Activated naive CD8-positive, alpha-beta T cell (primary cell): ENCODE measurements around the gene JMJD1C.

Experiments used
- H3K27ac Mint-ChIP-seq: one replicate; pipeline ENCODE4 v1.8.0; 2021; ENCODE audit warnings: mixed read lengths
- H3K27me3 Mint-ChIP-seq: one replicate; pipeline ENCODE4 v1.8.0; 2021; ENCODE audit warnings: mixed read lengths
- H3K36me3 Mint-ChIP-seq: one replicate; pipeline ENCODE4 v1.8.0; 2021; ENCODE audit warnings: mixed read lengths
- H3K4me1 Mint-ChIP-seq: one replicate; pipeline ENCODE4 v1.8.0; 2021; ENCODE audit warnings: low read depth, mixed read lengths
- H3K4me3 Mint-ChIP-seq: one replicate; pipeline ENCODE4 v1.8.0; 2021; ENCODE audit warnings: mild to moderate bottlenecking, mixed read lengths
- H3K9me3 Mint-ChIP-seq: one replicate; pipeline ENCODE4 v1.8.0; 2021; ENCODE audit warnings: low read depth, mixed read lengths

JMJD1C gene

GRCh38 chr10:63221950-63222349 lies 243.8 kb downstream of the JMJD1C start:
- Mint-ChIP-seq H3K27ac (peak overlapping the region; percentile 86), H3K27me3 (no peaks in the 10 kb centered on the region), H3K4me1 (peaks cover 72% of the 10 kb centered on the region)

DNA sequence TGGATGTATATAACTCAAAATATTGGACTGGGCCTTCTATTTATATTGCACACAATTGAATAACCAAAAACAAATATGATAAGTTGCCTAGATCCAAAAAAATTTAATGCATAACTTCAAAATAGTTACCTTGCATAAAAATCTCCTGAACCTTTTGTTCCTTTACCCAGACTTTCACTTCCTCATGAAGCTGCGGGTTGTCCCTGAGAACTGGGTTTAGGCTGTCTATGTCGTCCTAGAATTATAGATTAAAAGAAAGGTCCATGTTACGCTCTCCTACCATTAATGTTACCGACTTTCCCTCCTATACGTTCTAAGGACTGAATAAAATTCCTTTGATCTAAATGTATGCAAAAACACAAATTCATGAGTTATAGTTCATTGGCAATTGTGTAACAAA lies 246.0 kb downstream of the JMJD1C start:
- no peak overlapping the region for H3K4me3 Mint-ChIP-seq
- H3K9me3 Mint-ChIP-seq, result no peaks in the 10 kb centered on the region
- H3K36me3 Mint-ChIP-seq, result peaks cover 6% of the 10 kb centered on the region
- peak overlapping the region; percentile 59 for H3K27ac Mint-ChIP-seq
- H3K4me1 Mint-ChIP-seq, result peaks cover 58% of the 10 kb centered on the region
- no peaks in the 10 kb centered on the region for H3K27me3 Mint-ChIP-seq

More at GRCh38 chr10:63221950-63222349, 243.8 kb downstream of the JMJD1C start:
- Mint-ChIP-seq H3K36me3 (peaks cover 8% of the 10 kb centered on the region), H3K9me3 (no peaks in the 10 kb centered on the region), H3K4me3 (peak overlapping the region; percentile 33)

DNA sequence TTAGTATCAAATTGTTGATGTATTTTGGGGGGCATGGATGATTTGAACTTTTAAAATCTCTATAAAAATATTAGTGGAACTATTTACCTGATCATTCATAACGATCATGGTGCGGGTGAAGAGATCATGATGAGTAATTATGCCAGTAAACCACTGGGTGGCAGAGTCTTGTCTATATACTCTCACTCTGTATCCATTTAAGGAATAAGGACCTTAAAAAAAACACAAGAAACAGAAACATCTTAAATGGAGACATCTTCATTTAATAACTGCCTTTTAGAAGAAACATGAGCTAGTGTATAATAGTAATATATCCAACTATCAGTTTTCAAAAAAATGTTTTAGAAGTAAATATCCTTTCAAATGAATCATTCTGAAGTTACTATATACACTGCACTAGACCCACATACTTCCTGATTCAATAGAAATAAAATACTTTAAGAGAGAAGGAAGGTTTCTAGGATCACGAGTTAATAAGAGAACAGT lies 248.6 kb downstream of the JMJD1C start:
- H3K36me3 Mint-ChIP-seq, result peaks cover 13% of the 10 kb centered on the region
- H3K9me3 Mint-ChIP-seq, result no peaks in the 10 kb centered on the region
- H3K27ac Mint-ChIP-seq, result peak overlapping the region; percentile 54
- no peak overlapping the region for H3K4me3 Mint-ChIP-seq
- peaks cover 56% of the 10 kb centered on the region for H3K4me1 Mint-ChIP-seq
- no peaks in the 10 kb centered on the region for H3K27me3 Mint-ChIP-seq

- Mint-ChIP-seq H3K4me3 (no peak overlapping the region), H3K36me3 (peaks cover 18% of the 10 kb centered on the region), H3K27me3 (no peaks in the 10 kb centered on the region), H3K4me1 (peaks cover 51% of the 10 kb centered on the region), H3K27ac (peak overlapping the region; percentile 81), H3K9me3 (peaks cover 4% of the 10 kb centered on the region)
These were observed 251.2 kb downstream of the JMJD1C start for GRCh38 chr10:63214571-63214970.

DNA sequence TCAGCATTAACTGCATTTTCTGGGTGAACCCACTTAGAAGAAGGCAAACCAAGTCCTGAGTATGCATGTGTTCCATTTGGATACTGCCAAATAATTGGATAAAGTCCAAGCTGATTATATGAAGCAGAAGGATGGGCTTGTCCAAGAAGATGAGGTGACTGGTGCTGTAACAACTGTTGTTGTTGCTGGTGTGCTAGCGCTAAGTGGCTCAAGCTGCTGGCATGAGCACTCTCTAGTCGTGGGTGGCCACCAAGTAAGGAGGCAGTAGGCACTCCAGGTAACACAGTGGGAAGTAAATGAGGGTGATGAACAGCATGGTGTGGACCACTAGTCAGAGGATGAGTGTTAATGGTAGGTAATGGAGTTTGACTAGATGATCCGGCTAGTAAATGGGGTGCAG lies 252.3 kb downstream of the JMJD1C start:
- Mint-ChIP-seq H3K36me3 (peaks cover 18% of the 10 kb centered on the region), H3K27me3 (no peaks in the 10 kb centered on the region), H3K9me3 (peaks cover 4% of the 10 kb centered on the region), H3K4me1 (peaks cover 45% of the 10 kb centered on the region), H3K4me3 (no peak overlapping the region), H3K27ac (peak overlapping the region; percentile 78)

DNA sequence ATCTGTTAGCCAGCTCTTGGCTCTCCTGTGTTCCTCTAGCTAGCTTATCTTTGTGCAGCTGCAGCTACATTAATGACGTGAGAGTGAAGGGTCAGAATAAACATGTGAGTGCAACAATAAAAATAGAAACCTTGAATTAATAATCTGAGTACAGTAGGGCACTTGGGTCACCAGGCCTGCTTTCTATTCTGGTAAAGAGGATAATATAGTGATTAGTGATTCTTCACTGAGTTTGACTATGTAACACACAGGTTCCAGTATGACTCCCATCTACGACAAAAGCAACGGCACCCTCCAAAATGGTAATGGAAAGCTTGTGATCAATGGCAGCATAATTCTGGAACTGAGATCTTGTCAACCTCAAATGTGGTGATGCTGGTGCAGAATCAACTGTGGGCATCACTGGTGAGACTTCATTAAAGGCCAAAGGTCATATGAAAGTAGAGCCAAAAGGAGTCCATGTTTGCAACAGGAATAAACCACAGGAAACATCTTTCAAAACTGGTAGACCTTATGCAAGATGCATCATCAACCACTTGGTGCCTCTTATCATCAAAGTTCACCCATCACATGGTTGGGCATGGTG lies 255.1 kb downstream of the JMJD1C start:
- Mint-ChIP-seq H3K4me3 (no peak overlapping the region), H3K36me3 (peaks cover 25% of the 10 kb centered on the region), H3K27me3 (no peaks in the 10 kb centered on the region), H3K4me1 (peaks cover 59% of the 10 kb centered on the region), H3K27ac (peak overlapping the region; percentile 61), H3K9me3 (peaks cover 4% of the 10 kb centered on the region)

GRCh38 chr10:63209705-63210104 lies 256.1 kb downstream of the JMJD1C start:
- no peaks in the 10 kb centered on the region for H3K27me3 Mint-ChIP-seq
- no peak overlapping the region for H3K27ac Mint-ChIP-seq
- no peak overlapping the region for H3K4me3 Mint-ChIP-seq
- H3K36me3 Mint-ChIP-seq, result peaks cover 25% of the 10 kb centered on the region
- H3K4me1 Mint-ChIP-seq, result peaks cover 61% of the 10 kb centered on the region
- H3K9me3 Mint-ChIP-seq, result peaks cover 4% of the 10 kb centered on the region

- H3K27ac Mint-ChIP-seq, result no peak overlapping the region
- H3K4me3 Mint-ChIP-seq, result no peak overlapping the region
- H3K36me3 Mint-ChIP-seq, result peaks cover 22% of the 10 kb centered on the region
- H3K4me1 Mint-ChIP-seq, result peaks cover 65% of the 10 kb centered on the region
- no peaks in the 10 kb centered on the region for H3K27me3 Mint-ChIP-seq
- peaks cover 4% of the 10 kb centered on the region for H3K9me3 Mint-ChIP-seq
These were observed 256.8 kb downstream of the JMJD1C start for GRCh38 chr10:63208986-63209385.

DNA sequence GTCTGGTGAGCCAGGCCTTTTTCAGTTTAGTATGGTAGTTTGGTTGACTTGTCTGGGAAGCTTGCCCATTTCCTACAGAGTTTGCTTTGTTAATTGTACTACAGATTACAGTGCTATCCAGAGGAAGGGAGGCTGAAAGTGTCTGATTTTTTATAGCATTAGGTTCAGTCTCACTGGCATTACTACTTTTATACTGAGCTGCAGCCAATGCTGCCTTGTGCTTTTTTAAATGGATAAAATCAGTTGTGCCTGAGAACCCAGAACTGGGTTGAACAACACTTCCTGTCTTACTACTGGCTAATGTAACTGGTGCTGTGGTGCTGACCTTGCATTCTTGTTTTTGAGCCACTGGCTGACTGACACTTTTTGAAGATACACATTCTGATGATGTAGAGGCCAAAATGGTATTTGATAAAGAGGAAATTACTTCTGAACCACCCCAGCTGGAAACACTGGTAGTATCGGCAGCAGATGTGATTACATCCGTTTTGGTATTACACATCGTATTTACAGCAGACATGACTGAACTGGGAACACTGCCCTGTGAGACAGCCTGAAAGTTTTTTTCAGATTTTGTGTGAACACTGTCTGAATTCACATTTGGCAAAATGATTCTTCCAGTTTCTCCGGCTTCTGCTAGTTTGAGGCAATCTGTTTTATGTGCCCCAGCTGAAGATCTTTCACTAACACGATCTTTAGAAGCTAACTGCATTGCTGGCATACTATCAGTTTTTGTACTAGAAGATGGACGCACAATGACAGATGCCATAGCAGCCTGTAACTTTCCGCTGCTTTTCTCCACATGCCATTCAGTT lies 258.6 kb downstream of the JMJD1C start:
- Mint-ChIP-seq H3K27ac (peak overlapping the region; percentile 16), H3K4me1 (peaks cover 60% of the 10 kb centered on the region), H3K36me3 (peaks cover 18% of the 10 kb centered on the region), H3K27me3 (no peaks in the 10 kb centered on the region), H3K4me3 (no peak overlapping the region), H3K9me3 (peaks cover 4% of the 10 kb centered on the region)

DNA sequence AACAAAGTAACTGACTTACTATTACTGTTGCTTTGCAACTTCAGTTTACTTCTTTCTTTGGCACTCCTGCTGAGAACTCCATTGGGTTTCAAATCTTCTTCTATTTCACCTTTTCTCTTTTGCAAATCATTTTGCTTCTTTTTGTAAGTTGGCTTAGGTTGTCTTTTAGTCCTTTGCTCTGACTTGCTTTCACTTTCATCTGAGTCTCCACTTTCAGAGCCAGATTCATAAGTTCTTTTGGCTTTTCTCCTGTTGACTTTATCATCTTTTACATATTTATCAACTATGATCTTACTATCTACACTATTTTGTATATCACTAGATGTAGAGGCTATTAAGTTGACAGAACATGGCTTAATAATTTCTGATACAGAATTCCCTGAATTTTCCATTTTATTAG lies 259.2 kb downstream of the JMJD1C start:
- H3K4me1 Mint-ChIP-seq, result peaks cover 56% of the 10 kb centered on the region
- H3K27me3 Mint-ChIP-seq, result no peaks in the 10 kb centered on the region
- no peak overlapping the region for H3K4me3 Mint-ChIP-seq
- H3K9me3 Mint-ChIP-seq, result no peaks in the 10 kb centered on the region
- peaks cover 12% of the 10 kb centered on the region for H3K36me3 Mint-ChIP-seq
- H3K27ac Mint-ChIP-seq, result no peak overlapping the region

DNA sequence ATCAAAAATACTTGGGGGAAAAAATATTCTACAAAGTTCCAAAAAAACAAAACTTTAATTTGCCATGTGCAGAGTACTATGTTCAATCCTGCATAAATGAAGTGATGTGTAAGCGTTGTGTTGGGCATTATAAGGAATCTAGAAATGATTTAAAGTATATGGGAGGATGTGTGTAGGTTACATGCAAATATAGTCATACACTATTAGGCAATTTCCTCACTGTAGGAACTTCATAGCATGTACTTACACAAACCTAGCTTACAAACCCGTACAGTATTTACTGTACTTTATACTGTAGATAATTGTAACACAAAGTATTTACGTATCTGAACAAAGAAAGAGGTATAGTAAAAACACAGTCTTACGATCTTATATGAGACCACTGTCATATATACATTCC lies 260.4 kb downstream of the JMJD1C start:
- H3K27ac Mint-ChIP-seq, result no peak overlapping the region
- no peaks in the 10 kb centered on the region for H3K9me3 Mint-ChIP-seq
- peaks cover 46% of the 10 kb centered on the region for H3K4me1 Mint-ChIP-seq
- no peaks in the 10 kb centered on the region for H3K27me3 Mint-ChIP-seq
- no peak overlapping the region for H3K4me3 Mint-ChIP-seq
- H3K36me3 Mint-ChIP-seq, result peaks cover 10% of the 10 kb centered on the region

- Mint-ChIP-seq H3K27me3 (no peaks in the 10 kb centered on the region), H3K36me3 (peaks cover 10% of the 10 kb centered on the region), H3K27ac (peak overlapping the region; percentile 46)
These were observed 260.9 kb downstream of the JMJD1C start for GRCh38 chr10:63204667-63205391.

DNA sequence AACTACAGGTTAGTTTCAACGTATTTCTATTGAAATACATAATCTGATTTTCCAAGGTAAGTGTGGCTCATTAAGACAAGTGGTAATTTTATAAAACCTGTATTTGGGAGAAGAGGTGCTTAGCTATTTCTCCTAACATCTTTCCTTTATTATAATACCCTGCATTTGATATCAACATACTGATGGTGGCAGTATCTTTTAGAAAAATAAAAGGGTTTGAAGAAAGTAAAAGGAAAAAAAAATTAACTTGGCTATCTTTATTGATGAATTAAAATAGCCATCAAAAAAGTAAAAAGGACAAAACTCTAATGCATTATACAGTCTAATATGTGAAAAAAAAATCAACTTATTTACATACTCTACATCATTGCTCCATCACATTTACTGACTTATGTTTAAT lies 264.7 kb downstream of the JMJD1C start:
- peaks cover 20% of the 10 kb centered on the region for H3K4me1 Mint-ChIP-seq
- no peak overlapping the region for H3K27ac Mint-ChIP-seq
- no peak overlapping the region for H3K4me3 Mint-ChIP-seq
- H3K9me3 Mint-ChIP-seq, result no peaks in the 10 kb centered on the region
- peaks cover 11% of the 10 kb centered on the region for H3K36me3 Mint-ChIP-seq
- no peaks in the 10 kb centered on the region for H3K27me3 Mint-ChIP-seq

More at GRCh38 chr10:63204667-63205391, 260.9 kb downstream of the JMJD1C start:
- H3K4me1 Mint-ChIP-seq, result peaks cover 42% of the 10 kb centered on the region
- H3K9me3 Mint-ChIP-seq, result no peaks in the 10 kb centered on the region
- H3K4me3 Mint-ChIP-seq, result no peak overlapping the region

- Mint-ChIP-seq H3K9me3 (no peaks in the 10 kb centered on the region), H3K36me3 (peaks cover 11% of the 10 kb centered on the region), H3K27me3 (no peaks in the 10 kb centered on the region), H3K4me3 (no peak overlapping the region), H3K4me1 (peaks cover 16% of the 10 kb centered on the region), H3K27ac (no peak overlapping the region)
These were observed 265.3 kb downstream of the JMJD1C start for GRCh38 chr10:63200431-63200830.

DNA sequence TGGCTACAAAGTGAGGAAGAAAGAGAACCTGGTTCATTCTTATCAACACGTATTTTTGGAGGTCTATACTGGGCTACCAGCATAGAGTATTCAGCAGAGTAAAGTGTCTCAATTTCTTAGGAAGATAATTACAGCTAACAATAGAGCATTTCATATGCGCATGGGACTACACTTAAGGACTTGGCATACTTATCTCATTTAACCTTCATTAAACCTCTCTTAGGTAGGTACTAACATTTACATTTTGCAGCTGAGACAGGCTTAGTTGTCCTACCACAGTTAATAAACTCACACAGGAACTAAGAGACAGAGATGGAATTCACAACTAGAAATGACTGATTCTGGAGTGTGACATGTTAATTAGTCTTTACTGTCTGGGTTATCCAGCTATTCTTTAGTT lies 266.1 kb downstream of the JMJD1C start:
- H3K4me1 Mint-ChIP-seq, result peaks cover 9% of the 10 kb centered on the region
- H3K4me3 Mint-ChIP-seq, result no peak overlapping the region
- peak overlapping the region; percentile 31 for H3K27ac Mint-ChIP-seq
- H3K36me3 Mint-ChIP-seq, result peaks cover 11% of the 10 kb centered on the region
- H3K27me3 Mint-ChIP-seq, result no peaks in the 10 kb centered on the region
- no peaks in the 10 kb centered on the region for H3K9me3 Mint-ChIP-seq
